K562 (cell line): ENCODE results near the gene TSPOAP1. TPM values are rescaled to one million over a fixed set of nuclear protein-coding genes. Genes with fewer than 3 reads are reported as not detected.

Experiments
- ATAC-seq: fragments of 200-7000 bp; cut with Tn5 transposase; 3 replicates; pipeline ENCODE4 v1.9.1; 2020; ENCODE audit warnings: moderate library complexity
- BruUV-seq: library from RNA; stranded (reverse); fragments of 400-500 nt; replicated peaks from 2 replicates; lab custom pipeline; 2021; lab: Mats Ljungman, UMichigan
- CTCF ChIA-PET: fragments of 300-600 bp; formaldehyde crosslinking; extraction: SDS; loops from one replicate; lab custom pipeline; 2021; ENCODE audit warnings: low intra/inter-chr PET ratio; lab: Yijun Ruan, JAX
- POLR2A ChIA-PET: fragments of 300-600, 350-650 bp; sonication (Branson Sonifier 250); formaldehyde crosslinking; extraction: SDS; loops from one replicate; lab custom pipeline; 2021; ENCODE audit warnings: antibody characterized with exemption, inconsistent platforms; lab: Yijun Ruan, JAX
- DNase-seq, 4 experiments: peaks; one replicate each; pipeline versions ENCODE4 v3.0.0 to v3.0.0-alpha.2; 2011 to 2018; ENCODE audit warnings: low spot score in 3 of 4, mixed read lengths in 3 of 4; ENCODE audit errors: extremely low read depth in 1 of 4
- FAIRE-seq: peaks from 2 replicates; lab custom pipeline; 2011; peaks lifted over from hg19 to GRCh38; lab: Jason Lieb, UNC
- H2AFZ ChIP-seq: 2 replicates; pipeline ENCODE4 v1.6.0; 2011; ENCODE audit warnings: low read depth, low read length, control low read depth, inconsistent platforms
- H3K27ac ChIP-seq: fragments of 200-600 bp; 3 replicates; pipeline ENCODE4 v1.8.0; 2011; ENCODE audit warnings: low read depth, mild to moderate bottlenecking, control low read depth, inconsistent platforms, low read length, moderate library complexity, mixed read lengths; ENCODE audit errors: extremely low read depth
- H3K27me3 ChIP-seq, 2 experiments: fragments of 300-600 bp in 1 of 2; 2 replicates in 1 of 2; 3 replicates in 1 of 2; pipeline versions ENCODE4 v1.6.0 to v1.8.0; 2011; ENCODE audit warnings: inconsistent platforms in 2 of 2, low read length in 2 of 2, mild to moderate bottlenecking in 1 of 2, mixed read lengths in 1 of 2, moderate library complexity in 1 of 2; ENCODE audit not compliant: control insufficient read depth in 2 of 2, insufficient read depth in 2 of 2
- H3K36me3 ChIP-seq: fragments of 300-600 bp; 3 replicates; pipeline ENCODE4 v1.8.0; 2011; ENCODE audit warnings: mild to moderate bottlenecking, low read length, inconsistent platforms; ENCODE audit not compliant: control insufficient read depth, insufficient read depth
- H3K4me1 ChIP-seq, 2 experiments: fragments of 200-600 bp in 1 of 2; replicated peaks in 1 of 2; 2 replicates in 1 of 2; 3 replicates in 1 of 2; pipeline versions ENCODE4 v1.5.1 to v1.8.0; 2011; ENCODE audit warnings: inconsistent platforms in 2 of 2, low read length in 2 of 2, mild to moderate bottlenecking in 1 of 2, mixed read lengths in 1 of 2, moderate library complexity in 1 of 2; ENCODE audit not compliant: control insufficient read depth in 2 of 2, insufficient read depth in 2 of 2
- H3K4me2 ChIP-seq: 2 replicates; pipeline ENCODE4 v1.6.1; 2011; ENCODE audit warnings: low read length, control low read depth, inconsistent platforms, mixed read lengths; ENCODE audit not compliant: insufficient read depth
- H3K4me3 ChIP-seq: fragments of 200-600 bp; sonication (generic), shearing (Covaris generic); 2 replicates; pipeline ENCODE4 v1.5.1; 2016; ENCODE audit warnings: control low read depth, inconsistent platforms
- H3K79me2 ChIP-seq: fragments of 200-600 bp; 3 replicates; pipeline ENCODE4 v1.8.0; 2011; ENCODE audit warnings: low read length, inconsistent platforms; ENCODE audit not compliant: control insufficient read depth, insufficient read depth
- H3K9ac ChIP-seq, 2 experiments: 2 replicates each; pipeline versions ENCODE4 v1.6.0 to v1.6.1; 2011; ENCODE audit warnings: low read depth in 2 of 2, low read length in 2 of 2, control low read depth in 1 of 2, inconsistent platforms in 1 of 2, mild to moderate bottlenecking in 1 of 2, mixed read lengths in 1 of 2; ENCODE audit not compliant: insufficient read depth in 1 of 2
- H3K9me1 ChIP-seq: one replicate; pipeline ENCODE4 v1.6.0; 2011; ENCODE audit warnings: inconsistent platforms, mild to moderate bottlenecking, low read length, moderate library complexity; ENCODE audit not compliant: control insufficient read depth, insufficient read depth
- H3K9me3 ChIP-seq: replicated peaks from 2 replicates; pipeline ENCODE4 v1.5.1; 2011; ENCODE audit warnings: low read depth, low read length, inconsistent platforms; ENCODE audit not compliant: control insufficient read depth, insufficient read depth
- H4K20me1 ChIP-seq: replicated peaks from 2 replicates; pipeline ENCODE4 v1.6.1; 2011; ENCODE audit warnings: low read length, inconsistent platforms, mixed read lengths; ENCODE audit not compliant: control insufficient read depth, insufficient read depth
- ATF7 ChIP-seq: fragments of 450-650 bp; IDR thresholded peaks from 2 replicates; pipeline ENCODE4 v1.7.1; 2014; ENCODE audit warnings: mild to moderate bottlenecking, moderate library complexity
- CCAR2 ChIP-seq: fragments of 200-400 bp; formaldehyde crosslinking; IDR thresholded peaks from 2 replicates; pipeline ENCODE4 v1.6.1; 2017; ENCODE audit warnings: mild to moderate bottlenecking, low read depth, low read length
- FIP1L1 ChIP-seq: fragments of 200-400 bp; formaldehyde crosslinking; IDR thresholded peaks from 2 replicates; pipeline ENCODE4 v1.6.1; 2018; ENCODE audit warnings: mild to moderate bottlenecking, low read depth, low read length; ENCODE audit not compliant: poor library complexity, severe bottlenecking
- NBN ChIP-seq: fragments of 450-650 bp; IDR thresholded peaks from 2 replicates; pipeline ENCODE4 v1.6.1; 2016; ENCODE audit warnings: low read depth, mild to moderate bottlenecking
- ZBTB33 ChIP-seq: sonication (generic); formaldehyde crosslinking; IDR thresholded peaks from 2 replicates; pipeline ENCODE4 v1.8.1; 2023; ENCODE audit warnings: mild to moderate bottlenecking, missing genetic modification reagents
- WGBS: fragments of 100-300 bp; shearing (Covaris generic); methylation state at CpG from one replicate; pipeline ENCODE4 v1.1.6; 2016; ENCODE audit warnings: low coverage, mixed read lengths; ENCODE audit not compliant: insufficient coverage; ENCODE audit errors: missing lambda C conversion rate; 5-methylcytosine and 5-hydroxymethylcytosine counted together
- in situ Hi-C: fragments of 300-500 bp; cut with MboI; formaldehyde crosslinking; loops from 4 replicates; pipeline ENCODE4 v1.15.0; 2018; ENCODE audit warnings: inconsistent platforms, mixed read lengths
- intact Hi-C: fragments of 100-400 bp; cut with micrococcal nuclease; formaldehyde crosslinking; loops from 2 replicates; pipeline ENCODE4 v1.14.2; 2022
- polyA plus RNA-seq, 8 experiments: library from polyadenylated mRNA; depleted of rRNA in 4 of 8; stranded (reverse) in 5 of 8; unstranded in 3 of 8; fragments of >200 nt; fragmentation: Nextera tagmentation in 2 of 8; fragmentation: Illumina TruSeq in 1 of 8; extraction: Ambion mirVana in 2 of 8; extraction: Trizol in 1 of 8; gene quantifications; 2 replicates each; pipeline versions ENCODE4 v1.2.1 to v1.2.3, GENCODE V29; 2011 to 2014; ENCODE audit warnings: inconsistent platforms in 1 of 8, missing spikeins in 1 of 8
- total RNA-seq, 7 experiments: library from RNA; depleted of rRNA in 6 of 7; stranded (reverse); fragments of >200 nt in 6 of 7; fragmentation: Illumina TruSeq in 2 of 7; extraction: Trizol in 2 of 7; gene quantifications; 2 replicates each; pipeline versions ENCODE4 v1.2.1 to v1.2.3, GENCODE V29; 2011 to 2021; ENCODE audit warnings: low replicate concordance in 1 of 7
- TF ChIP-seq, protein P1 (sequence below): fragments of 150-350 bp; IDR thresholded peaks from 2 replicates; pipeline ENCODE4 v1.6.1; 2014; ENCODE audit warnings: low read depth, mild to moderate bottlenecking, low read length, borderline replicate concordance
- TF ChIP-seq, protein P2 (sequence below): sonication (generic); formaldehyde crosslinking; IDR thresholded peaks from 2 replicates; pipeline ENCODE4 v1.8.0; 2023; ENCODE audit warnings: mild to moderate bottlenecking, missing genetic modification reagents

TSPOAP1 gene
- total and polyA plus RNA-seq, 9 of the 15 experiments (the other 6 are each of a cell fraction or from before 2014, with no cell fraction given) = 0.87 to 3.9 (median 1.8) TPM; not detected in 2

DNA sequence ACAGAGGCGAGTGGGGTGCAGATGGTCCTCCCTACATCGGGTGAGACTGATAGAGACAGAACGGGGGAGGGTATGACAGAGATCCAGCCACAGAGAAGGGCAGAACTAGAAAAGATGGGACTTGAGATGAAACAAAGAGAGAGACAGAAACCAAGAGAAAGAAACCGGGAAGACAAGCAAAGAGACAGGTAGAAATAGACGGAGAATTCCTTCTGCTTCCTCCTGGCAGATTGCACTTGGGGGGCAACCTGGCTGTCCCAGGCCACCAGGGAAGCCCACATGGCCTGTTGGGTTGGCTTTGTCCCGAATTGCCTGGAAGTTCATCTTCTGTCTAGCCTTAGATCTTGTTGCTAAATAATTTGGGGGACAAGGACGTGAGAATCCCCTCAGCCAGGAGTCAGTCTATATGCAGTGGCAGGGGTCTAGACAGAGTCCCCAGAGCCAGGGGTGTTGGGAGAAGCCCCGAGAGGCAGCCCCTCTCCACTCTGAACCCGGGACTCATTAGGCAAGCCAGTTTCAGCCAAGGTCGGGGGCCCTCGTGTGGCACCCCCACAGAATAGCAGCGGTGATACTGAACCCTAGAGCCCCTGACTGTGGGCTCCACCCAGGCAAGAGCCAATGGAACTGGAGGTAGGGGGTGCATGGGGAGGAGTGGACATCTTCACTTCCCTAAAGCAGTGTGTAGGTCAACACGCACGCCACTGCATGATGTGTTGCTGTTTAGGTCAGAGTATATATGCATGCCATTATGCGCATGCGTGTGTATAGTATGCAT, 627 bp upstream of the TSPOAP1 start (continued):
- TF ChIP-seq, protein P1, sequence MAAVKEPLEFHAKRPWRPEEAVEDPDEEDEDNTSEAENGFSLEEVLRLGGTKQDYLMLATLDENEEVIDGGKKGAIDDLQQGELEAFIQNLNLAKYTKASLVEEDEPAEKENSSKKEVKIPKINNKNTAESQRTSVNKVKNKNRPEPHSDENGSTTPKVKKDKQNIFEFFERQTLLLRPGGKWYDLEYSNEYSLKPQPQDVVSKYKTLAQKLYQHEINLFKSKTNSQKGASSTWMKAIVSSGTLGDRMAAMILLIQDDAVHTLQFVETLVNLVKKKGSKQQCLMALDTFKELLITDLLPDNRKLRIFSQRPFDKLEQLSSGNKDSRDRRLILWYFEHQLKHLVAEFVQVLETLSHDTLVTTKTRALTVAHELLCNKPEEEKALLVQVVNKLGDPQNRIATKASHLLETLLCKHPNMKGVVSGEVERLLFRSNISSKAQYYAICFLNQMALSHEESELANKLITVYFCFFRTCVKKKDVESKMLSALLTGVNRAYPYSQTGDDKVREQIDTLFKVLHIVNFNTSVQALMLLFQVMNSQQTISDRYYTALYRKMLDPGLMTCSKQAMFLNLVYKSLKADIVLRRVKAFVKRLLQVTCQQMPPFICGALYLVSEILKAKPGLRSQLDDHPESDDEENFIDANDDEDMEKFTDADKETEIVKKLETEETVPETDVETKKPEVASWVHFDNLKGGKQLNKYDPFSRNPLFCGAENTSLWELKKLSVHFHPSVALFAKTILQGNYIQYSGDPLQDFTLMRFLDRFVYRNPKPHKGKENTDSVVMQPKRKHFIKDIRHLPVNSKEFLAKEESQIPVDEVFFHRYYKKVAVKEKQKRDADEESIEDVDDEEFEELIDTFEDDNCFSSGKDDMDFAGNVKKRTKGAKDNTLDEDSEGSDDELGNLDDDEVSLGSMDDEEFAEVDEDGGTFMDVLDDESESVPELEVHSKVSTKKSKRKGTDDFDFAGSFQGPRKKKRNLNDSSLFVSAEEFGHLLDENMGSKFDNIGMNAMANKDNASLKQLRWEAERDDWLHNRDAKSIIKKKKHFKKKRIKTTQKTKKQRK = no peak

- DNase-seq = peak in 1 of 4 experiments; percentile 41
- FAIRE-seq = no peak
- WGBS = 23% methylated on average over 17 of the region's 19 CpGs
- H3K9me1 ChIP-seq = peaks cover 3% of the 10 kb centered on the region
- peak overlapping the region; percentile 36 to 89; a peak in 3 of 4 replicates for H3K9ac ChIP-seq
- peaks cover 28% of the 10 kb centered on the region for H3K36me3 ChIP-seq
- intact Hi-C loops (no loop called here), in situ Hi-C loops (no loop called here)
- BruUV-seq = no TSS peak
- POLR2A ChIA-PET = interaction anchor here (0.5 to 3.2 kb wide), 21 partner anchors 10 to 1510 kb away, joined by 3 to 35 read pairs (median 4); partner anchors contain the start of genes MPO, RNF43, SUPT4H1 and TRIM25
- no peaks in the 10 kb centered on the region for H3K27me3 ChIP-seq
- H4K20me1 ChIP-seq = peaks cover 38% of the 10 kb centered on the region
- peaks cover 17 to 54% of the 10 kb centered on the region in 2 experiments for H3K4me1 ChIP-seq
- H3K4me2 ChIP-seq = peak overlapping the region; percentile 90
- H2AFZ ChIP-seq = no peak overlapping the region
- no peaks in the 10 kb centered on the region for H3K9me3 ChIP-seq
- H3K79me2 ChIP-seq = peaks cover 50% of the 10 kb centered on the region
- no peak for ATAC-seq
- H3K4me3 ChIP-seq = no peak overlapping the region
- H3K27ac ChIP-seq = peak overlapping the region; percentile 99; the same call in 1 of the 3 replicates
- CTCF ChIA-PET = no interaction called here
- TF ChIP-seq CCAR2 (peak; percentile 100), ATF7 (no peak), FIP1L1 (peak; percentile 98), NBN (no peak), ZBTB33 (peak; percentile 68; the same call in 1 of the 2 replicates)
- TF ChIP-seq, protein P2, sequence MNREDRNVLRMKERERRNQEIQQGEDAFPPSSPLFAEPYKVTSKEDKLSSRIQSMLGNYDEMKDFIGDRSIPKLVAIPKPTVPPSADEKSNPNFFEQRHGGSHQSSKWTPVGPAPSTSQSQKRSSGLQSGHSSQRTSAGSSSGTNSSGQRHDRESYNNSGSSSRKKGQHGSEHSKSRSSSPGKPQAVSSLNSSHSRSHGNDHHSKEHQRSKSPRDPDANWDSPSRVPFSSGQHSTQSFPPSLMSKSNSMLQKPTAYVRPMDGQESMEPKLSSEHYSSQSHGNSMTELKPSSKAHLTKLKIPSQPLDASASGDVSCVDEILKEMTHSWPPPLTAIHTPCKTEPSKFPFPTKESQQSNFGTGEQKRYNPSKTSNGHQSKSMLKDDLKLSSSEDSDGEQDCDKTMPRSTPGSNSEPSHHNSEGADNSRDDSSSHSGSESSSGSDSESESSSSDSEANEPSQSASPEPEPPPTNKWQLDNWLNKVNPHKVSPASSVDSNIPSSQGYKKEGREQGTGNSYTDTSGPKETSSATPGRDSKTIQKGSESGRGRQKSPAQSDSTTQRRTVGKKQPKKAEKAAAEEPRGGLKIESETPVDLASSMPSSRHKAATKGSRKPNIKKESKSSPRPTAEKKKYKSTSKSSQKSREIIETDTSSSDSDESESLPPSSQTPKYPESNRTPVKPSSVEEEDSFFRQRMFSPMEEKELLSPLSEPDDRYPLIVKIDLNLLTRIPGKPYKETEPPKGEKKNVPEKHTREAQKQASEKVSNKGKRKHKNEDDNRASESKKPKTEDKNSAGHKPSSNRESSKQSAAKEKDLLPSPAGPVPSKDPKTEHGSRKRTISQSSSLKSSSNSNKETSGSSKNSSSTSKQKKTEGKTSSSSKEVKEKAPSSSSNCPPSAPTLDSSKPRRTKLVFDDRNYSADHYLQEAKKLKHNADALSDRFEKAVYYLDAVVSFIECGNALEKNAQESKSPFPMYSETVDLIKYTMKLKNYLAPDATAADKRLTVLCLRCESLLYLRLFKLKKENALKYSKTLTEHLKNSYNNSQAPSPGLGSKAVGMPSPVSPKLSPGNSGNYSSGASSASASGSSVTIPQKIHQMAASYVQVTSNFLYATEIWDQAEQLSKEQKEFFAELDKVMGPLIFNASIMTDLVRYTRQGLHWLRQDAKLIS (CRISPR knock-in tag) = peak; percentile 14; the same call in 1 of the 2 replicates
Measured at GRCh38 chr17:58327363-58328194, 1.0 kb downstream of the TSPOAP1 start.
